DND-41 (cell line): ENCODE results near the gene KCND3.
"Not testable (repeated sequence)": the region's sequence is repeated elsewhere in the genome, so short reads cannot be mapped to it uniquely, and the experiment has no call there.

Source experiments
- ATAC-seq: fragments of 200-7000 bp; cut with Tn5 transposase; 3 replicates; pipeline ENCODE4 v1.9.1; 2021; ENCODE audit warnings: low read depth; ENCODE audit not compliant: insufficient read depth
- DNase-seq: peaks from one replicate; pipeline ENCODE4 v3.0.0-alpha.2; 2020
- H2AFZ ChIP-seq: 2 replicates; pipeline ENCODE4 v1.6.0; 2012; ENCODE audit warnings: low read depth, low read length
- H3K27ac ChIP-seq: 2 replicates; pipeline ENCODE4 v1.5.1; 2012; ENCODE audit warnings: low read length, inconsistent platforms
- H3K27me3 ChIP-seq: fragments of 200-600 bp; sonication (generic); 2 replicates; pipeline ENCODE4 v1.6.0; 2012; ENCODE audit warnings: low read length, mild to moderate bottlenecking, inconsistent platforms; ENCODE audit not compliant: insufficient read depth, poor library complexity
- H3K36me3 ChIP-seq: 2 replicates; pipeline ENCODE4 v1.5.1; 2012; ENCODE audit warnings: low read length, inconsistent platforms; ENCODE audit not compliant: insufficient read depth
- H3K4me1 ChIP-seq: 2 replicates; pipeline ENCODE4 v1.5.1; 2012; ENCODE audit warnings: mild to moderate bottlenecking, low read length; ENCODE audit not compliant: insufficient read depth
- H3K4me2 ChIP-seq: 2 replicates; pipeline ENCODE4 v1.6.0; 2012; ENCODE audit warnings: mild to moderate bottlenecking, moderate library complexity, low read length, inconsistent platforms; ENCODE audit not compliant: insufficient read depth
- H3K4me3 ChIP-seq, 2 experiments: fragments of 200-600 bp in 1 of 2; shearing (Covaris generic) in 1 of 2; 2 replicates each; pipeline ENCODE4 v1.5.1; 2012 to 2016; ENCODE audit warnings: inconsistent platforms in 2 of 2, low read length in 2 of 2, mild to moderate bottlenecking in 2 of 2, low read depth in 1 of 2, moderate library complexity in 1 of 2
- H3K79me2 ChIP-seq: 2 replicates; pipeline ENCODE4 v1.6.0; 2012; ENCODE audit warnings: low read length, inconsistent platforms; ENCODE audit not compliant: insufficient read depth
- H3K9ac ChIP-seq: 2 replicates; pipeline ENCODE4 v1.6.0; 2012; ENCODE audit warnings: low read depth, mild to moderate bottlenecking, inconsistent platforms, low read length, moderate library complexity
- H3K9me3 ChIP-seq: 2 replicates; pipeline ENCODE4 v1.5.1; 2012; ENCODE audit warnings: low read length, moderate library complexity, mild to moderate bottlenecking, inconsistent platforms; ENCODE audit not compliant: insufficient read depth, severe bottlenecking
- H4K20me1 ChIP-seq: 2 replicates; pipeline ENCODE4 v1.6.0; 2012; ENCODE audit warnings: low read length; ENCODE audit not compliant: insufficient read depth
- EZH2 ChIP-seq: IDR thresholded peaks from 3 replicates; pipeline ENCODE4 v1.6.1; 2012; ENCODE audit warnings: borderline replicate concordance, low read depth, mild to moderate bottlenecking, moderate library complexity, low read length, inconsistent platforms; ENCODE audit not compliant: severe bottlenecking
- TF ChIP-seq, protein P1 (sequence below): IDR thresholded peaks from 2 replicates; pipeline ENCODE4 v1.5.1; 2012; ENCODE audit warnings: borderline replicate concordance, low read length, moderate library complexity, mild to moderate bottlenecking; ENCODE audit not compliant: poor library complexity, severe bottlenecking; ENCODE audit errors: extremely low read depth

KCND3 gene

DNA sequence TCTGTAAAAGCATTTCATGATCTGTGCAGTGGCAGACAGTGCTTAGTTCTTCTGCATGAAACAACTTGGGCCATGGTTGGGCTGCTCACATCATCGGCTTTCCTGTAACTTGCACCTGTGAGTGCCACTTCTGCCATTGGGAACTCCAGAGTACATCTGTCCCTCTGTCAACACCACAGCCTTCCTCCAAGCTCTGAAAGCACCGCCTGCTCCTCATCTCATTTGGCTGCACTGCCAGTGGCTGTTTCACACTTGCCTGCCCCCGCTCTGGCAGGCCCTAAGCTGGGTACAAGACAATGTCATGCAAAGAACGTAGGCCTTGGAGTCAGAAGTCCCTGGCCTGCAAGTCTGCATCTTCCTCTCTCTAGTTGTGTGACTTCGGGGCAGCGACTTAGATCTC, 187.4 kb downstream of the KCND3 start:
- Histone ChIP-seq H4K20me1 (no peaks in the 10 kb centered on the region), H3K4me1 (no peaks in the 10 kb centered on the region), H3K9me3 (no peaks in the 10 kb centered on the region), H2AFZ (no peak overlapping the region), H3K27ac (no peak overlapping the region), H3K27me3 (peaks cover 13% of the 10 kb centered on the region), H3K79me2 (no peaks in the 10 kb centered on the region), H3K36me3 (no peaks in the 10 kb centered on the region), H3K9ac (no peak overlapping the region), H3K4me2 (no peak overlapping the region), H3K4me3 (no peak overlapping the region)
- DNase-seq (no peak), ATAC-seq (no peak)
- TF ChIP-seq, protein P1, sequence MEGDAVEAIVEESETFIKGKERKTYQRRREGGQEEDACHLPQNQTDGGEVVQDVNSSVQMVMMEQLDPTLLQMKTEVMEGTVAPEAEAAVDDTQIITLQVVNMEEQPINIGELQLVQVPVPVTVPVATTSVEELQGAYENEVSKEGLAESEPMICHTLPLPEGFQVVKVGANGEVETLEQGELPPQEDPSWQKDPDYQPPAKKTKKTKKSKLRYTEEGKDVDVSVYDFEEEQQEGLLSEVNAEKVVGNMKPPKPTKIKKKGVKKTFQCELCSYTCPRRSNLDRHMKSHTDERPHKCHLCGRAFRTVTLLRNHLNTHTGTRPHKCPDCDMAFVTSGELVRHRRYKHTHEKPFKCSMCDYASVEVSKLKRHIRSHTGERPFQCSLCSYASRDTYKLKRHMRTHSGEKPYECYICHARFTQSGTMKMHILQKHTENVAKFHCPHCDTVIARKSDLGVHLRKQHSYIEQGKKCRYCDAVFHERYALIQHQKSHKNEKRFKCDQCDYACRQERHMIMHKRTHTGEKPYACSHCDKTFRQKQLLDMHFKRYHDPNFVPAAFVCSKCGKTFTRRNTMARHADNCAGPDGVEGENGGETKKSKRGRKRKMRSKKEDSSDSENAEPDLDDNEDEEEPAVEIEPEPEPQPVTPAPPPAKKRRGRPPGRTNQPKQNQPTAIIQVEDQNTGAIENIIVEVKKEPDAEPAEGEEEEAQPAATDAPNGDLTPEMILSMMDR = no peak
- no peak for TF ChIP-seq EZH2

- H3K27me3 ChIP-seq = peaks cover 16% of the 10 kb centered on the region
- DNase-seq (no peak), ATAC-seq (no peak)
- H4K20me1 ChIP-seq = no peaks in the 10 kb centered on the region
- no peak overlapping the region for H3K4me3 ChIP-seq
- no peaks in the 10 kb centered on the region for H3K9me3 ChIP-seq
- no peak overlapping the region for H3K27ac ChIP-seq
- H3K79me2 ChIP-seq = no peaks in the 10 kb centered on the region
- H3K9ac ChIP-seq = no peak overlapping the region
- no peak overlapping the region for H2AFZ ChIP-seq
- H3K36me3 ChIP-seq = no peaks in the 10 kb centered on the region
- H3K4me1 ChIP-seq = no peaks in the 10 kb centered on the region
- TF ChIP-seq, protein P1 = no peak
- TF ChIP-seq EZH2 = no peak
- H3K4me2 ChIP-seq = no peak overlapping the region
Measured at GRCh38 chr1:111801071-111801850, 188.2 kb downstream of the KCND3 start.

GRCh38 chr1:111799722-111800121, 189.7 kb downstream of the KCND3 start:
- ATAC-seq, H3K27me3 ChIP-seq, DNase-seq, H3K4me1 ChIP-seq, H4K20me1 ChIP-seq, H3K9ac ChIP-seq, H3K27ac ChIP-seq, H3K79me2 ChIP-seq, H3K36me3 ChIP-seq, H3K4me2 ChIP-seq, H3K4me3 ChIP-seq, H2AFZ ChIP-seq, H3K9me3 ChIP-seq: not testable (repeated sequence)

GRCh38 chr1:111798580-111798979, 190.9 kb downstream of the KCND3 start:
- Histone ChIP-seq H3K27me3 (peaks cover 3% of the 10 kb centered on the region), H3K36me3 (no peaks in the 10 kb centered on the region), H3K27ac (no peak overlapping the region), H3K4me3 (no peak overlapping the region), H3K4me2 (no peak overlapping the region), H2AFZ (no peak overlapping the region), H4K20me1 (no peaks in the 10 kb centered on the region), H3K4me1 (no peaks in the 10 kb centered on the region), H3K79me2 (no peaks in the 10 kb centered on the region), H3K9ac (no peak overlapping the region), H3K9me3 (no peaks in the 10 kb centered on the region)
- TF ChIP-seq, protein P1 = no peak
- TF ChIP-seq EZH2 = no peak
- ATAC-seq = no peak
- DNase-seq = no peak
